Renal cortical epithelial cell (primary cell): ENCODE data around the gene STK4. TPM values are rescaled to one million over a fixed set of nuclear protein-coding genes. Genes with fewer than 3 reads are reported as not detected.

Experiments
- DNase-seq: peaks from one replicate; pipeline ENCODE4 v3.0.0-alpha.2; 2011; ENCODE audit warnings: low read depth
- total RNA-seq: library from RNA; depleted of rRNA; stranded (reverse); fragments of >200 nt; gene quantifications from 2 replicates; pipeline ENCODE4 v1.2.3, GENCODE V29; 2014

STK4 gene
- total RNA-seq, 1 donor from 2014 or later = 41.2 TPM

GRCh38 chr20:45028424-45029136 is 62.3 kb downstream of the STK4 start:
- no peak for DNase-seq

- no peak for DNase-seq
These were observed 63.6 kb downstream of the STK4 start for GRCh38 chr20:45029884-45030283.

GRCh38 chr20:45032276-45032675 is 66.0 kb downstream of the STK4 start:
- DNase-seq = no peak

- no peak for DNase-seq
These were observed 66.5 kb downstream of the STK4 start for GRCh38 chr20:45032781-45033180.

GRCh38 chr20:45034436-45034835 is 68.1 kb downstream of the STK4 start:
- DNase-seq = no peak

- peak; percentile 81 for DNase-seq
These were observed 69.9 kb downstream of the STK4 start for GRCh38 chr20:45036044-45036755.

- peak; percentile 50 for DNase-seq
These were observed 70.7 kb downstream of the STK4 start for GRCh38 chr20:45037050-45037449.

GRCh38 chr20:45037635-45038034 is 71.3 kb downstream of the STK4 start:
- no peak for DNase-seq

GRCh38 chr20:45038745-45039474 is 72.6 kb downstream of the STK4 start:
- no peak for DNase-seq

- DNase-seq = no peak
These were observed 73.1 kb downstream of the STK4 start for GRCh38 chr20:45039475-45039820.

- peak; percentile 96 for DNase-seq
These were observed 75.4 kb downstream of the STK4 start for GRCh38 chr20:45041464-45042337.

- DNase-seq = no peak
These were observed 76.7 kb downstream of the STK4 start for GRCh38 chr20:45042978-45043377.

GRCh38 chr20:45044084-45044573 is 77.8 kb downstream of the STK4 start:
- peak; percentile 82 for DNase-seq

GRCh38 chr20:45044601-45045000 is 78.3 kb downstream of the STK4 start:
- DNase-seq = peak; percentile 45

- no peak for DNase-seq
These were observed 81.3 kb downstream of the STK4 start for GRCh38 chr20:45047581-45048119.

- DNase-seq = no peak
These were observed 83.1 kb downstream of the STK4 start for GRCh38 chr20:45049438-45049837.

GRCh38 chr20:45049904-45050471 is 83.7 kb downstream of the STK4 start:
- DNase-seq = no peak

GRCh38 chr20:45051204-45052060 is 85.1 kb downstream of the STK4 start:
- no peak for DNase-seq

- DNase-seq = peak; percentile 75
These were observed 86.6 kb downstream of the STK4 start for GRCh38 chr20:45052698-45053429.
